ENCODE results near the gene ECI1.

The ECI1 gene

DNA sequence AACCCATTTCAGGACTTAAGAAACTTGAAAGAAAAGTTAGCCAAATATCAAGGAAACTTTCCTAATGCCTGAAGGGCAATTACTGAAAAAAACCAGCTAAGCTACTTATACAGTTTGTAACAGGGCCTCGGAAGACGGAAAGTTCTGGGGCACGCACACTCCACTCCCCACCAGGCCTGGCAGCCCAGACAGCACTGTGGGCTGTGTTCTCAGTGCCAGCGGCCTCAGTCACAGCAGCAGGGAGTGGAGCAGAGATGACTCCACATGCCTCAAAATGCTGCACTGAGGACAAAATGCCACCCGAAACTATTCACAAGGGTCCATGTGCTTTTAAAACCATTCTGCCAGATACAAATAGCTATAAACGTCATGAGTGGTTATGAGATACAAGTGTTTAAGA is 6.3 kb upstream of the ECI1 start:
- TF ChIP-seq ZFX (IDR thresholded peaks at IDR 0.05): no peak
- TF ChIP-seq, protein P1, sequence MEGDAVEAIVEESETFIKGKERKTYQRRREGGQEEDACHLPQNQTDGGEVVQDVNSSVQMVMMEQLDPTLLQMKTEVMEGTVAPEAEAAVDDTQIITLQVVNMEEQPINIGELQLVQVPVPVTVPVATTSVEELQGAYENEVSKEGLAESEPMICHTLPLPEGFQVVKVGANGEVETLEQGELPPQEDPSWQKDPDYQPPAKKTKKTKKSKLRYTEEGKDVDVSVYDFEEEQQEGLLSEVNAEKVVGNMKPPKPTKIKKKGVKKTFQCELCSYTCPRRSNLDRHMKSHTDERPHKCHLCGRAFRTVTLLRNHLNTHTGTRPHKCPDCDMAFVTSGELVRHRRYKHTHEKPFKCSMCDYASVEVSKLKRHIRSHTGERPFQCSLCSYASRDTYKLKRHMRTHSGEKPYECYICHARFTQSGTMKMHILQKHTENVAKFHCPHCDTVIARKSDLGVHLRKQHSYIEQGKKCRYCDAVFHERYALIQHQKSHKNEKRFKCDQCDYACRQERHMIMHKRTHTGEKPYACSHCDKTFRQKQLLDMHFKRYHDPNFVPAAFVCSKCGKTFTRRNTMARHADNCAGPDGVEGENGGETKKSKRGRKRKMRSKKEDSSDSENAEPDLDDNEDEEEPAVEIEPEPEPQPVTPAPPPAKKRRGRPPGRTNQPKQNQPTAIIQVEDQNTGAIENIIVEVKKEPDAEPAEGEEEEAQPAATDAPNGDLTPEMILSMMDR (conservative IDR thresholded peaks at IDR 0.05): no peak
- no peak overlapping the region for H3K27ac ChIP-seq

DNA sequence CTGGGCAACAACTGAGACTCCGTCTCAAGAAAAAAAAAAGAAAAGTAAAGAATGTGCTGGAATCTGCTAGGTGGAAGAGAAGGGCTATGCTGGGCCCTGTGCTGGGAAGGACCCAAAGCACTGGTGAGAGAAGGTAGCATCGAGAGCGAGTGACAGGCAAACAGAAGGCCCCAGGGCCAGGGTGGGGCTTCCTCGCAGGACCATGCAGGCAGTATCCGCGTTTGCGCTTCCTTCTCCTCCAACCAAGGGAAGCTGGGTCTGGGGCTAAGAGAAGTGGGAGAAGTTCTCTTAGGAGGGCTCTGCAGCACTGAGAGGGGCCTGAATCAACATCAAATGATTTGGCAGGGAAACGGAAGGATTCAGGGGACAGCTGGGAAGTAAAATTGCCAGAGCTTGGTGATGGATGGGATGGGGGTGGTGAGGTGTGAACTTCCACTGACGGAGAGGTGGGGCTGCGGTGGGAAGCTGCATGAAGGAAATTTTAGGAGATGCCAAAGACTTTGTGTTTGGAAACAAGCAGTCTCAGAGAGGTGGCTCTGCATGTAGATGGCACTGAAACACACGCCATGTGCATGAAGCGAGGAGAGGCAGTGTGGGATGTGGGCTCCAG is 5.2 kb upstream of the ECI1 start:
- no peak overlapping the region for H3K27ac ChIP-seq
- TF ChIP-seq ZFX (IDR thresholded peaks at IDR 0.05): no peak
- TF ChIP-seq, protein P1 (conservative IDR thresholded peaks at IDR 0.05): no peak

DNA sequence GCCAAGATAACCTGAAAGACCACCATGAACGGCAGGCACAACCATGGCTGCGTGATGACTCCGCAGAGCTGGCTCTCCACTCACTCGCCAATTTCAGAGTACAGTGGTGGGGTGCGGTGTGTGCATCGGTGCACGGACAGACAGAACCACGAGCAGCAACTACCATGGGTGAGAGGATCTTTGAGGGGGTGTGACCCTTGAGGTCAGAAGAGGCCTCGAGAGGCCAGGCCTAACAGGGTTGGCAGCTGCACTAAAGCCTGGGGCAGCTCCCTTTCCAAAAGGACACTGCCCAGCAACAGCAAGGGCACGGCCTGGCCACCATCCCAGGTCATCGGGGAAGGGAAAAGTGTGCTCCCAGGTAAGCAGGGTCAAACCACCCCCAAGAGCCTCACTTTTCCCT is 1.9 kb upstream of the ECI1 start:
- TF ChIP-seq, protein P1 (conservative IDR thresholded peaks at IDR 0.05): no peak
- no peak for TF ChIP-seq ZFX (IDR thresholded peaks at IDR 0.05)
- H3K27ac ChIP-seq: no peak overlapping the region; the same call in 1 of the 2 replicates

DNA sequence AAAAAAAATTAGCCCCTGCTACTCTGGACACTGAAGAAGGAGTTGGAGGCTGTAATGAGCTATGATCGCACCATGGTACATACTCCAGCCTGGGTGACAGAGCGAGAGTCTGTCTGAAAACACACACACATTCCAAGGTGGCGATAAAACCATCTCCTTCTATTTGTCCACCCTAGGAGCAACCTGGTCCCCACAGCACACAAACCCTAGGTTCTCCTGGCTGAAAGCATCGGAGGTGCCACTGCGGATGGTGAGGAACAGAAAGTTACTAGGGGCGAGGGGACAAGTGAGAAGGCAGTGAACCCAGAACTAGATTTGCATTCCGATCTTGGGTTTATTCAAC is 1.4 kb upstream of the ECI1 start:
- TF ChIP-seq ZFX (IDR thresholded peaks at IDR 0.05): no peak
- TF ChIP-seq, protein P1 (conservative IDR thresholded peaks at IDR 0.05): no peak
- peak overlapping the region; percentile 83 for H3K27ac ChIP-seq

DNA sequence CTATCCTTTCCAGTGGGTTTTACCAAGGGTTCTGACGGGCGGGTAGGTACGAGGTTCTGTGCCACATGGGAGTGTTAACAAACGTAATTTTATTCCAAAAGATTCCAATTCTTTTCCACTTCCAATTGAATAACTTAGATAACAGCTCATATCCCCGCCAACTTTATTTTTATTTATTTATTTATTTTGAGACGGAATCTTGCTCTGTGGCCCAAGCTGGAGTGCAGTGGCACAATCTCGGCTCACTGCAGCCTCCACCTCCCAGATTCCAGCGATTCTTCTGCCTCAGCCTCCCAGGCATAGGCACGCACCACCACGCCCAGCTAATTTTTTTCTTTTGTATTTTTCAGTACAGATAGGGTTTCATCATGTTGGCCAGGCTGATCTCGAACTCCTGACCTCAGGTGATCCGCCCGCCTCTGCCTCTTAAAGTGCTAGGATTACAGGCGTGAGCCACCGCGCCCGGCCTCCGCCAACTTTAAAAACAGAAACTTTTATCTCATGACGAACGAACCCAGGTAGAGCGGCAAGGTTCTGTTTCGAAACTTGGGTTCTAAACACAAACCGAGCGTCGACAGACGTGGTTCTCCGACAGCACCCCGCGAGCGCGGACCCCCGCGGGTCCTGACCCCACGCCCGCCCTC is 613 bp downstream of the ECI1 start:
- TF ChIP-seq ZFX (IDR thresholded peaks at IDR 0.05): no peak
- TF ChIP-seq, protein P1 (conservative IDR thresholded peaks at IDR 0.05): no peak
- peak overlapping the region; percentile 83 for H3K27ac ChIP-seq

DNA sequence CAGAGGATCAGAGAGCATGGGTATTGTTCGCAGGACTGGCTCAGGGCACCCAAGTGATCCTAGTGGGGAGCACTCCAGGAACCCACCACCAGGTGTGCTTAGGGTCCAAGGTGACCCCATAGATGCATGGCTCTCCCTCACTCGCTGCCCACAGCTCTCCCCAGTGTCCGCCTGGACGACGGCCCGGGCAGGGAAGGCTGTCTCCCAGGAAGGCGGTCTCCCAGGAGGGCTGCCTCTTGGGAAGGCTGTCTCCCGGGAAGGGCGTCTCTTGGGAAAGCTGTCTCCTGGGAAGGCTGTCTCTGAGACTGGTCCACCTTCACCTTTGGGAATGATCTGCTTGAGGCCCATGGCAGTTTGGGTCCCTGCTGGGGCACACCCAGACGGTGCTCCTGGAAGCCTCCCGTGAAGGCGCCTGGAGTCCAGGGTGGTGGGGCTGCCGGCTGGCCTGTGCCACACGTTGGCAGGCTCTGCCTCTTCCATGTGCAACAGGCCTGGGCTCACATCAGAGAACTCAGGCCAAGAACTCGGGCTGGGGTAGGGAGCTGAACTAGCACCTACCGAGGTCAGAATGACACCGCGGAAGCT is 5.0 kb downstream of the ECI1 start:
- no peak overlapping the region for H3K27ac ChIP-seq
- TF ChIP-seq, protein P1 (conservative IDR thresholded peaks at IDR 0.05): no peak
- TF ChIP-seq ZFX (IDR thresholded peaks at IDR 0.05): no peak
